ENCODE data around the gene TAS2R60.
A peak's percentile ranks its signal among the peaks of the same experiment; 100 is the strongest.
"Not testable (repeated sequence)": the region's sequence is repeated elsewhere in the genome, so short reads cannot be mapped to it uniquely, and the experiment has no call there.

TAS2R60 gene

DNA sequence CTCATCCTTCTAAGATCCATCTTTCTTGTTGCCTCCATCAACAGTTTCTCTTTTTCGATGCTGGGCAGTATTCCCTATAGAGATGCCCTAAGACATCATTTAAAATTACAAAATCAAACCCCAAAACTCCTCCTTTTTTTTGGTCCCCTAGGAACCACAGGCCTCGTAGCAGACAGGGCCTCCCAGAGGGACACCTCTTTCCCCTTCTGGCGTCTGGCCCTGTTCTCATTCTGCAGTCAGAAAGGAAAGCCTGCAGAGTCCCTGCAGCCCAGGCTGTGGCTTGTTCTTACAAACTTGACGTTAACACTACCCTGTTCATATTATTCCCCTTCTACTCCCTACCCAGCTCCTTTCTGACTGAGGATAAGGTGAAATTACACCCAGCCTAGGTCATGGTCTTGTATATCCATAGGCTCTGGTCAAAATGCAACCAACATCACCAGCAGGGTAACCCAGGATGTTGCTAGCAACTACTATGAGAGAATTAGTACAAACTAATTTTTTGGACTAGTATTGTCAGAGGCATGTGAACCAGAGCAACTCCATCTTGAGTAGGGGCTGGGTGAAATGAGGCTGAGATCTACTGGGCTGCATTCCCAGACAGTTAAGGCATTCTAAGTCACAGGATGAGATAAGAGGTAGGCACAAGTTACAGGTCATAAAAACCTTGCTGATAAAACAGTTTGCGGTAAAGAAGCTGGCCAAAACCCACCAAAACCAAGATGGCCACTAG, 31.1 kb upstream of the TAS2R60 start:
- no peak for DNase-seq (ENCODE audit: low spot score)

GRCh38 chr7:143413123-143413522, 30.1 kb upstream of the TAS2R60 start:
- DNase-seq (ENCODE audit: low spot score) = no peak

DNA sequence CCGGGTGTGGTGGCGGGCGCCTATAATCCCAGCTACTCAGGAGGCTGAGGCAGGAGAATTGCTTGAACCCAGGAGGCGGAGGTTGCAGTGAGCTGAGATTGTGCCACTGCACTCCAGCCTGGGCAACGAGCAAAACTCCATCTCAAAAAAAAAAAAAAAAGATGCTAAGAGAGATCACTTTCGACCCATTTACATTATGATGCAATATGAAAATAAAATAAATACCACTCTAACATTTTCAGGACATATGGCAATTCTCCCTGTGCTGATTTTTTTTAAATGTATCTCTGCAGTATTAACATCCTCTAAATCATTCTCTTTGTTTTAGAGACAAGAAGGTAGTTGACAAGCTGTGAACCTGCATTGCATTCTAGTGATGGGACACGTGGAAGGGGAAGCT, 28.0 kb upstream of the TAS2R60 start:
- not testable (repeated sequence) for DNase-seq (ENCODE audit: low spot score)

DNA sequence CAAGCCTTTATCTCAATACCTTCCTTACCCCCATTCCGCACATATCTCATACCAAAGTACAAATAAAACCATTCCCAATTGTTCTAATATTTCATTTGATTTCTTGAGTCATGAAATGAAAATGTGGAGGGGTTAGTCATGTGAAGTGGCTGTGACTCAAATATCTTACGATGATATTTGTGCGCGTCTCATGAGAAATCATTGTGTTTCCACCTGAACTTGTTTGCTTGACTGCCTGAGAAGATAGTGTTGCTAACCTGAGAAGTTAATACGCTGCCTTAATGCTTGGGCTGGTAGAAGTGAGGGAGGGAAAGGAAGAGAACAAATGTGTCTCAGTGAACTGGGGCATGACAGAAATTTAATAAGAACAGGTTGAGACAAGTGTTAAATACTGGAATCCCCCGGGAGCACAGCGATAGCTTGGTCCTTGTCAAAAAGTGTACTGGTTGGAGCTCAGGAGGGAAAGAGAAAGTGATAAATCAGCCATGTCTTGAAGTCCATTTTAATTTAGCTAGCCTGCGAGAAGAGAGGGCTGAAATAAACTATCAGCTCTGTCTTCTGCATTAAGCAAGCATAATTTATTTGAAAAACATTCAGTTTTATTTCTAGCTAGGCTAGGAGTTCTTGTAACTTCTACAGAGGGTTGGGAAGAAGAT, 27.4 kb upstream of the TAS2R60 start:
- DNase-seq (ENCODE audit: low spot score) = peak; percentile 33

DNA sequence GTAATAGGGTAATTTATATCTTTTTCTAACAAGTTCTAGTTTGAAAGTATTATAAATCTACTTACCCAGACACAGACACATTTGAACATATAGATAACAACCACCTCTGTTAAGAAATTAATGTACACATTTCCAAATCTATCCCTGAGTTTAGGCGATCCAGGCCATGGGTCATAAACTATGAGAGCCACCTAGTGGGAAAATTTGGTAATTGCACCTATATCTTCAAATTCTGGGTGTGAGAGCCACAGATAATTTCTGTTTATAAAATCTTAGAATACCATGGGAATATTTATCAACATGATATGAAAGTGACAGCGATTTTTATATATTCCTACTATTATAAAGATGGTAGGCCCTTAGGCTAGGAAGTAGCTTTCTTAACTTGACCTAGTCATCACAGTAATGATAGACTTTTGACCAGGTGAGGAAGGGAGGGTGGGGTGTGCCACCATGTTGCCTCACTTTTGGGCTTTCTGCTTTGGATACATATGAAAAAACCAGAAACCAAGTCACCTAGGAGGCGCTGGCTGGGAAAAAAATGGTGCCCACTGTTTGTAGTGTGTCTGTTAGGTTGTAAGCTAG, 26.6 kb upstream of the TAS2R60 start:
- DNase-seq (ENCODE audit: low spot score) = no peak

GRCh38 chr7:143417734-143418383, 25.4 kb upstream of the TAS2R60 start:
- no peak for DNase-seq (ENCODE audit: low spot score)

- DNase-seq (ENCODE audit: low spot score) = no peak
These were observed 24.4 kb upstream of the TAS2R60 start for GRCh38 chr7:143418681-143419458.

DNA sequence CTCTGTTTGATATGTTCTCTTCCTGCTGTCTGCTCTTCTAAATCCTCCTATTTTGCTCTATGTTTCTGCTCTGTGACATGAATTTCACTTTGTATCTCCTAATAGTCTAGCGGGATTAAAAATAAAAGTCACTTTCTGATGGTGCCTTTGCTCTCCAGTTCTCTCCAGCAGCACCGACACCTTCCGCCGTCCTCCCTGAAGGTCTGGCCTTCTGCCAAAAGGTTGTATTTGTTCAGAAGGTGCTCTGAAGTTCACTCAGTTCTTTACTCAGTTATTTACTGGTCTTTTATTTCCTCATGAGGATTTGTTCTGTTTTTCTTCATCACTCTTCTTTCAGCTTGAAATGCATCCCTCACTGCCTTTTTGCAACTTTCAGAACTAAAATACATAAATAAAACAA, 23.4 kb upstream of the TAS2R60 start:
- no peak for DNase-seq (ENCODE audit: low spot score)

DNA sequence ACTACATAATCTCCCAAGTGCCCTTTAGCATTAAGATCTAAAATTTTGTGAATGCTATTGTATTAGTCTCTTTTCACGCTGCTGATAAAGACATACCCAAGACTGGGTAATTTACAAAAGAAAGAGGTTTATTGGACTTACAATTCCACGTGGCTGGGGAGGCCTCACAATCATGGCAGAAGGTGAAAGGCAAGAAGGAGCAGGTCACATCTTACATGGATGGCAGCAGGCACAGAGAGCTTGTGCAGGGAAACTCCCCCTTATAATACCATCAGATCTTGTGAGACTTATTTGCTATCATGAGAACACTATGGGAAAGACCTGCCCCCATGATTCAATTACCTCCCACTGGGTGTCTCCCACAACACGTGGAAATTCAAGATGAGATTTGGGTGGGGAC, 22.6 kb upstream of the TAS2R60 start:
- DNase-seq (ENCODE audit: low spot score) = not testable (repeated sequence)

GRCh38 chr7:143422033-143422432, 21.2 kb upstream of the TAS2R60 start:
- no peak for DNase-seq (ENCODE audit: low spot score)

- DNase-seq (ENCODE audit: low spot score) = not testable (repeated sequence)
These were observed 18.8 kb upstream of the TAS2R60 start for GRCh38 chr7:143424476-143424875.

- no peak for DNase-seq (ENCODE audit: low spot score)
These were observed 16.6 kb upstream of the TAS2R60 start for GRCh38 chr7:143426479-143427142.

GRCh38 chr7:143429770-143430698, 13.2 kb upstream of the TAS2R60 start:
- DNase-seq (ENCODE audit: low spot score) = no peak

DNA sequence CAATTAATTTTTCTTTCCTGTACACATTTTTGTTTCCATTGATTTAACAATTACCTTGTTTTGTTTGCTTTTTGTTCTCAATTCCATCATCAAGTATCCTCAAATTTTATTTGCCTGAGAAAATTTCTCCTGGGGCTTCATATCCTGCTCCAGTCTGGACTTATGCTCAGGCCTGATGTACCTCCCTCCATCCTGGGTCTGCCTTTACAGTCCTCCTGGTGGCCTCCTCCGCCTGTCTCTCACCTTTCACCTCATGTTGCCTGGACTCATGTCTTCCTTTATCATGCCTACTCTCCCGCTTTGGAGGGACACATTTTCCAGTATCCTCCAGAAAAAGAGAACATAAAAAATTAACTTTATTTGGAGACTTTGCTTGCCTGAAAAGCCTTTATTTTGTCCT, 12.1 kb upstream of the TAS2R60 start:
- no peak for DNase-seq (ENCODE audit: low spot score)

DNA sequence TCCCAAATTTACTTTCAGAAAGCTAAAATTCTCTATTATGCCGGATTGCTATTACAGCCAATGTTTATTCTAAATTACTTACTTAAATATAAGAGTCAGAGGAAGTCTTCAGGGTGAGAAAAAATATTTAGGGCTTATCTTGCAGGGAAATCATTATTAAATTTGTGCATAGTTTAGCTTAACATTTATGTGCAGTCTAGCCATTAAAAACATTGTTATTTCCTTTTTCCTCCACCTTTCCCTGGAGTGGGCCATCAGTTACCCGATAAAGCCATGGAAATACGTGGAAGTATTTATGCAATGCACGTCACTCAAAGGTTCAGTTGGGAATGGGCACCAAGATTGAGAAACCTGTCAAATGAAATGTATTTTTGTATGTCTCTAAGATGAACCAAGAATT, 9.5 kb upstream of the TAS2R60 start:
- DNase-seq (ENCODE audit: low spot score) = no peak

- DNase-seq (ENCODE audit: low spot score) = no peak
These were observed 8.6 kb upstream of the TAS2R60 start for GRCh38 chr7:143434660-143435059.

DNA sequence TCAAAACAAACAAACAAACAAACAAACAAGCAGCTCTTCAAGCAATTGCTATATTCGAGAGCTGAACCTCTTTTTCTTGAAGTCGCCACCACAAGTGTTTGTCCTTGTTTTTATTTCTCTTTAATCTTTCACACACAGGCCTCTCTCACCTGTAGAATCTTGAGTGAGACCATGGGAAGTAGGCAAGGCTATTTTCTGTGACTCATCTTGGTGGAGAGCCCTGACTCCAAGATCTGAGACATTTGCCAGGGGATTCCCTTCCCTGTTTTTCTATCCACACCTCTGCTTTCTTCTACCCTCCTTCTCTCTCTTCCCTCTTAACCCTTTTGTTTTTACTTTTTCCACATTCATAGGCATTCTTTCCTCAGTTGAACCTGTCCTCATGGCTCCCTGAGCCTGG, 8.0 kb upstream of the TAS2R60 start:
- no peak for DNase-seq (ENCODE audit: low spot score)

DNA sequence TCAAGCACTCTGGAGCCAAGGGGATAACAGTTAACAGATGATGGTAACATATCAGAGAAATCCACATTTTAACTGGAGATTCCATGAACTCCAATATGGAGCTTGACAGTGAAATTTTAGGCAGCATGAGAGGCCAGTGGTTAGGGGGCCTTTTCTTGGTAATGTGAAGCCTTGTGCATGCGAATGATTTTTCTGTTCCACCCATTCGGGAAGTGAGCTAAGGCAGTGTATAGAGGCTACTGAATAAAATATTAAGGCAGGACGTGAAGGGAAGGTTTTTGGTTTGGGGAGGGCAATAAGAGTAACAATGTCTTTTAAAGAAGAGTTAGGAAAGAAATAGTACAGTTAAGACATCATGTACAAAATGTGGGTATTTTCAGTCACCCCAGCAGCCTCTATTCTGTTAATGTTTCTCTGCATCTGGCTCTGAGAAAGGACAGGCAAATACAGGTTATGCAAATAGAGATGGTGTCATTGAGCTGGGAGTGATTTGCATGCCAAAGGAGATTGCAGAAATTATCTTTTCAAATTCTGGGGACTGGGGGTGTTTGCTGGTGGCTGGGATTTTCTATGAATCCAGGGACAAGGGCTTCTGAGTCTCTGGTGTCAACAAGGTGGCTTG, 6.8 kb upstream of the TAS2R60 start:
- no peak for DNase-seq (ENCODE audit: low spot score)

- no peak for DNase-seq (ENCODE audit: low spot score)
These were observed 5.7 kb upstream of the TAS2R60 start for GRCh38 chr7:143437578-143437977.

GRCh38 chr7:143439866-143440265, 3.4 kb upstream of the TAS2R60 start:
- no peak for DNase-seq (ENCODE audit: low spot score)
